Choroid plexus epithelial cell (primary cell): Measurements from ENCODE around the gene GRK4.

ENCODE experiments used
- DNase-seq: peaks from one replicate; pipeline ENCODE4 v3.0.0-alpha.2; 2010; ENCODE audit warnings: low read depth
- H3K4me3 ChIP-seq: 2 replicates; pipeline ENCODE4 v1.5.1; 2011; ENCODE audit warnings: low read depth, mild to moderate bottlenecking, control low read depth, low read length, moderate library complexity
- TF ChIP-seq, protein P1 (sequence below): conservative IDR thresholded peaks from 2 replicates; pipeline ENCODE4 v1.5.1; 2011; ENCODE audit warnings: low read depth, mild to moderate bottlenecking, control low read depth, inconsistent platforms, low read length, moderate library complexity

Gene GRK4

DNA sequence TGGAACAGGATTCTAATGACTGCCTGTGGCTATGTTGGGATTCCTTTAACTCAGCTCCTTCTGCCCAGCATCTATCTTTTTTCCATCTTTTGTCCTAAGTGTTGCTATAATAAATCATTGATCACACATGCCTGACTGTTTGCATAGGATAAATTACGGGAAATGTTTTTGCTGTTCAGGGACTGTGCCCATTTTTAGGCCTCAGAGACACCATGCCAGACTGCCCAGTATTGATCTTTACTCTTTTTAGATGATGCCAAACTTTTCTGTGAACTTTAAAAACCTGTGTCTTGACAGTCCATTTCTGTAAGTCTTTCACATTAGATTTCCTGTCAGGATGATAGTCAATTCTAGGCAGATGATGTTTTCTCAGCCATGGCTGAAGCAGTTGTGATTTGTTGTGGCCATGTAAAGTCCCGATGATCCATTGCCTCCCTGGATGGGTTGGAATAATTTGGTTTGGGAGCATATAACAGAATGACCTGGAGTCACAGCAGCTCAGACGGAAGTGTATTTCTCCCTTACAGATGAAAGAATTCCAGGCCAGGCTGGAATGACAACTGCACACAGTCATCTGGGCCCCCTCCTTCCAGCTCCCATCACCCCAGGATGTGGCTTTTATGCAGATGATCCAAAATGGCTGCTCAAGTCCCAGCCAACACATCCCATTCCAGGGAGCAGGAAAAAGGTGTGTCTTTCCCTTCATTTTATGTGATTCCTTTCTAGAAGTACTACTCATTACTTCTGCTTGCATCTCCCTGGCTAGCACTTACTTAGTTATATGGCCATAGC, 107.5 kb downstream of the GRK4 start:
- TF ChIP-seq, protein P1, sequence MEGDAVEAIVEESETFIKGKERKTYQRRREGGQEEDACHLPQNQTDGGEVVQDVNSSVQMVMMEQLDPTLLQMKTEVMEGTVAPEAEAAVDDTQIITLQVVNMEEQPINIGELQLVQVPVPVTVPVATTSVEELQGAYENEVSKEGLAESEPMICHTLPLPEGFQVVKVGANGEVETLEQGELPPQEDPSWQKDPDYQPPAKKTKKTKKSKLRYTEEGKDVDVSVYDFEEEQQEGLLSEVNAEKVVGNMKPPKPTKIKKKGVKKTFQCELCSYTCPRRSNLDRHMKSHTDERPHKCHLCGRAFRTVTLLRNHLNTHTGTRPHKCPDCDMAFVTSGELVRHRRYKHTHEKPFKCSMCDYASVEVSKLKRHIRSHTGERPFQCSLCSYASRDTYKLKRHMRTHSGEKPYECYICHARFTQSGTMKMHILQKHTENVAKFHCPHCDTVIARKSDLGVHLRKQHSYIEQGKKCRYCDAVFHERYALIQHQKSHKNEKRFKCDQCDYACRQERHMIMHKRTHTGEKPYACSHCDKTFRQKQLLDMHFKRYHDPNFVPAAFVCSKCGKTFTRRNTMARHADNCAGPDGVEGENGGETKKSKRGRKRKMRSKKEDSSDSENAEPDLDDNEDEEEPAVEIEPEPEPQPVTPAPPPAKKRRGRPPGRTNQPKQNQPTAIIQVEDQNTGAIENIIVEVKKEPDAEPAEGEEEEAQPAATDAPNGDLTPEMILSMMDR = no peak

DNA sequence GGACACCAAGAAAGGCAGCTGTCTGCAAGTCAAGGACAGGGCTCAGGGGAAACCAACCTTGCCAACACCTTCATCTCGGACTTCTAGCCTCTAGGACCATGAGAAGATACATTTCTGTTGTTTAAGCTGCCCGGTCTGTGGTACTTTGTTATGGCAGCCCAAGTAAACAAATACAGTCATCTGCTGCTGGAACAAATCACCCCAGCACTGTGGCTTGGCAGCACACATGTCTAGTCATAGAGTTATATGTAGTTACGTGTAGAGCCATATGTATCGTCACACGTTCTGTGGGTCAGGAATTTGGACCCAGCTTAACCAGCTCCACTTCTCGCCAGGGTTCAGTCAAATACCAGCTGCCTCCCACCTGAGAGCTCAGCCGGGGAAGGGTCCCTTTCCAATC, 108.4 kb downstream of the GRK4 start:
- no peak overlapping the region for H3K4me3 ChIP-seq
- no peak for DNase-seq
- TF ChIP-seq, protein P1 = no peak

More for the DNA sequence above, 107.5 kb downstream of the GRK4 start:
- H3K4me3 ChIP-seq = no peak overlapping the region
- no peak for DNase-seq

DNA sequence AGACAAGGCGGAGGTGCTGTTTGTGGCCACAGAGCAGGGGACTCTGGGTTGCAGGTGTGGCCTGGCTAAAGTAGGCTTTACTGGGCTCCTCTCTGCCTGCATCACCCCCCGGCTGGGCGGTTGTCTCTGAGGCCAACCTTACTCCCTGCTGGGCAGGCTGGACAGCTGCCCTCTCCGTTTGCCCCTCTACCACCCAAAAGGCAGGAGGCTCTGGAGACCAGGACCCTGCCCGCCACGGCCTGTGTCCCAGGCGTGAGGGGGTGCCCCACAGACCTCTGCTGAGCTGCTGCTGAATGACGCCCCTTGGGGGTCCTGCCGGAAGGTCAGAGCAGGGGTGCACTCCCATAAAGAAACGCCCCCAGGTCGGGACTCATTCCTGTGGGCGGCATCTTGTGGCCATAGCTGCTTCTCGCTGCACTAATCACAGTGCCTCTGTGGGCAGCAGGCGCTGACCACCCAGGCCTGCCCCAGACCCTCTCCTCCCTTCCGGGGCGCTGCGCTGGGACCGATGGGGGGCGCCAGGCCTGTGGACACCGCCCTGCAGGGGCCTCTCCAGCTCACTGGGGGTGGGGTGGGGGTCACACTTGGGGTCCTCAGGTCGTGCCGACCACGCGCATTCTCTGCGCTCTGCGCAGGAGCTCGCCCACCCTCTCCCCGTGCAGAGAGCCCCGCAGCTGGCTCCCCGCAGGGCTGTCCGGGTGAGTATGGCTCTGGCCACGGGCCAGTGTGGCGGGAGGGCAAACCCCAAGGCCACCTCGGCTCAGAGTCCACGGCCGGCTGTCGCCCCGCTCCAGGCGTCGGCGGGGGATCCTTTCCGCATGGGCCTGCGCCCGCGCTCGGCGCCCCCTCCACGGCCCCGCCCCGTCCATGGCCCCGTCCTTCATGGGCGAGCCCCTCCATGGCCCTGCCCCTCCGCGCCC, 110.0 kb downstream of the GRK4 start:
- DNase-seq = no peak
- TF ChIP-seq, protein P1 = no peak
- H3K4me3 ChIP-seq = peak overlapping the region; percentile 68

DNA sequence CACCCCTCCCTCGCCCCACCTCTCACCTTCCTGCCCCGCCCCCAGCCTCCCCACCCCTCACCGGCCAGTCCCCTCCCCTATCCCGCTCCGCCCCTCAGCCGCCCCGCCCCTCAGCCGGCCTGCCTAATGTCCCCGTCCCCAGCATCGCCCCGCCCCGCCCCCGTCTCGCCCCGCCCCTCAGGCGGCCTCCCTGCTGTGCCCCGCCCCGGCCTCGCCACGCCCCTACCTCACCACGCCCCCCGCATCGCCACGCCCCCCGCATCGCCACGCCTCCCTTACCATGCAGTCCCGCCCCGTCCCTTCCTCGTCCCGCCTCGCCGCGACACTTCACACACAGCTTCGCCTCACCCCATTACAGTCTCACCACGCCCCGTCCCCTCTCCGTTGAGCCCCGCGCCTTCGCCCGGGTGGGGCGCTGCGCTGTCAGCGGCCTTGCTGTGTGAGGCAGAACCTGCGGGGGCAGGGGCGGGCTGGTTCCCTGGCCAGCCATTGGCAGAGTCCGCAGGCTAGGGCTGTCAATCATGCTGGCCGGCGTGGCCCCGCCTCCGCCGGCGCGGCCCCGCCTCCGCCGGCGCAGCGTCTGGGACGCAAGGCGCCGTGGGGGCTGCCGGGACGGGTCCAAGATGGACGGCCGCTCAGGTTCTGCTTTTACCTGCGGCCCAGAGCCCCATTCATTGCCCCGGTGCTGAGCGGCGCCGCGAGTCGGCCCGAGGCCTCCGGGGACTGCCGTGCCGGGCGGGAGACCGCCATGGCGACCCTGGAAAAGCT, 110.9 kb downstream of the GRK4 start, which contains the start of the genes HTT and HTT-AS:
Gene HTT, plus strand, starts transcription at position 604 of the 768 bp plus-strand sequence. Its CDS starts 145 bp downstream, at position 749.
Gene HTT-AS, minus strand, starts transcription at position 461 of the 768 bp plus-strand sequence.
- TF ChIP-seq, protein P1 = no peak
- peak; percentile 95 for DNase-seq
- H3K4me3 ChIP-seq = peak within 1 kb of the TSS; percentile 95

DNA sequence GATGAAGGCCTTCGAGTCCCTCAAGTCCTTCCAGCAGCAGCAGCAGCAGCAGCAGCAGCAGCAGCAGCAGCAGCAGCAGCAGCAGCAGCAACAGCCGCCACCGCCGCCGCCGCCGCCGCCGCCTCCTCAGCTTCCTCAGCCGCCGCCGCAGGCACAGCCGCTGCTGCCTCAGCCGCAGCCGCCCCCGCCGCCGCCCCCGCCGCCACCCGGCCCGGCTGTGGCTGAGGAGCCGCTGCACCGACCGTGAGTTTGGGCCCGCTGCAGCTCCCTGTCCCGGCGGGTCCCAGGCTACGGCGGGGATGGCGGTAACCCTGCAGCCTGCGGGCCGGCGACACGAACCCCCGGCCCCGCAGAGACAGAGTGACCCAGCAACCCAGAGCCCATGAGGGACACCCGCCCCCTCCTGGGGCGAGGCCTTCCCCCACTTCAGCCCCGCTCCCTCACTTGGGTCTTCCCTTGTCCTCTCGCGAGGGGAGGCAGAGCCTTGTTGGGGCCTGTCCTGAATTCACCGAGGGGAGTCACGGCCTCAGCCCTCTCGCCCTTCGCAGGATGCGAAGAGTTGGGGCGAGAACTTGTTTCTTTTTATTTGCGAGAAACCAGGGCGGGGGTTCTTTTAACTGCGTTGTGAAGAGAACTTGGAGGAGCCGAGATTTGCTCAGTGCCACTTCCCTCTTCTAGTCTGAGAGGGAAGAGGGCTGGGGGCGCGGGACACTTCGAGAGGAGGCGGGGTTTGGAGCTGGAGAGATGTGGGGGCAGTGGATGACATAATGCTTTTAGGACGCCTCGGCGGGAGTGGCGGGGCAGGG, 111.7 kb downstream of the GRK4 start:
- TF ChIP-seq, protein P1 = no peak
- DNase-seq = peak; percentile 55
- H3K4me3 ChIP-seq = peak overlapping the region; percentile 95

DNA sequence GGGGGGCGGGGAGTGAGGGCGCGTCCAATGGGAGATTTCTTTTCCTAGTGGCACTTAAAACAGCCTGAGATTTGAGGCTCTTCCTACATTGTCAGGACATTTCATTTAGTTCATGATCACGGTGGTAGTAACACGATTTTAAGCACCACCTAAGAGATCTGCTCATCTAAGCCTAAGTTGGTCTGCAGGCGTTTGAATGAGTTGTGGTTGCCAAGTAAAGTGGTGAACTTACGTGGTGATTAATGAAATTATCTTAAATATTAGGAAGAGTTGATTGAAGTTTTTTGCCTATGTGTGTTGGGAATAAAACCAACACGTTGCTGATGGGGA, 112.2 kb downstream of the GRK4 start:
- TF ChIP-seq, protein P1 = no peak
- no peak for DNase-seq
- H3K4me3 ChIP-seq = peak overlapping the region; percentile 95
